HEK293T (cell line): Measurements from ENCODE around the gene OR52K2.
"Not testable (repeated sequence)": the region's sequence is repeated elsewhere in the genome, so short reads cannot be mapped to it uniquely, and the experiment has no call there.

Experiments
- ARNT ChIP-seq: fragments of 450-650 bp; IDR thresholded peaks from 2 replicates; pipeline ENCODE4 v1.6.1; 2017; ENCODE audit warnings: mild to moderate bottlenecking
- ELF4 ChIP-seq: fragments of 450-650 bp; IDR thresholded peaks from 2 replicates; pipeline ENCODE4 v1.6.1; 2017; ENCODE audit warnings: antibody characterized with exemption
- FOXA1 ChIP-seq: fragments of 450-650 bp; IDR thresholded peaks from 2 replicates; pipeline ENCODE4 v1.6.1; 2016; ENCODE audit warnings: mild to moderate bottlenecking
- FOXK2 ChIP-seq: fragments of 450-650 bp; IDR thresholded peaks from 2 replicates; pipeline ENCODE4 v1.6.1; 2016; ENCODE audit warnings: mild to moderate bottlenecking
- FOXM1 ChIP-seq: fragments of 450-650 bp; IDR thresholded peaks from 2 replicates; pipeline ENCODE4 v1.6.1; 2017; ENCODE audit warnings: mild to moderate bottlenecking, borderline replicate concordance
- HDGF ChIP-seq: fragments of 450-650 bp; IDR thresholded peaks from 2 replicates; pipeline ENCODE4 v1.6.1; 2017; ENCODE audit warnings: antibody characterized with exemption, borderline replicate concordance
- L3MBTL2 ChIP-seq: fragments of 450-650 bp; conservative IDR thresholded peaks from 2 replicates; pipeline ENCODE4 v1.6.1; 2016; ENCODE audit warnings: mild to moderate bottlenecking
- LEF1 ChIP-seq: fragments of 450-650 bp; IDR thresholded peaks from 2 replicates; pipeline ENCODE4 v1.6.1; 2017; ENCODE audit warnings: mild to moderate bottlenecking, borderline replicate concordance
- NFRKB ChIP-seq: fragments of 450-650 bp; IDR thresholded peaks from 2 replicates; pipeline ENCODE4 v1.6.1; 2016; ENCODE audit warnings: mild to moderate bottlenecking, moderate library complexity
- SP1 ChIP-seq: fragments of 450-650 bp; IDR thresholded peaks from 2 replicates; pipeline ENCODE4 v1.6.1; 2017
- SUZ12 ChIP-seq: fragments of 450-650 bp; IDR thresholded peaks from 2 replicates; pipeline ENCODE4 v1.6.1; 2016; ENCODE audit warnings: mild to moderate bottlenecking
- TARDBP ChIP-seq: fragments of 450-650 bp; IDR thresholded peaks from 2 replicates; pipeline ENCODE4 v1.6.1; 2016
- ZNF384 ChIP-seq: fragments of 450-650 bp; IDR thresholded peaks from 2 replicates; pipeline ENCODE4 v1.6.1; 2016
- TF ChIP-seq, protein P1 (sequence below): fragments of 450-650 bp; IDR thresholded peaks from 2 replicates; pipeline ENCODE4 v1.6.1; 2016

DNA sequence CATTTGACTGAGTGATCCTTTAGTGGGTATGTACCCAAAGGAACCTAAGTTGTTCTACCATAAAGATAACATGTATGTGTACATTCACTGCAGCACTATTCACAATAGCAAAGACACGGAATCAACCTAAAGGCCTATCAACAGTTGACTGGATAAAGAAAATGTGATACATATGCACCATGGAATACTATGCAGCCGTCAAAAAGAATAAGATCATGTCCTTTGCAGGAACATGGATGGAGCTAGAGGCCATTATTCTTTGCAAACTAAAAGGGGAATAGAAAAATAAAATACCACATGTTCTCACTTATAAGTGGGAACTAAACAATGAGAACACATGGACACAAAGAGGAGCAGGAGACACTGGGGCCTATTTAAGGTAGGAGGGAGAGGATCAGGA is 42.3 kb downstream of the OR52K2 start:
- TF ChIP-seq SP1, LEF1, ARNT, TARDBP, FOXM1, SUZ12, ELF4, ZNF384, NFRKB, HDGF, L3MBTL2, FOXK2, FOXA1: not testable (repeated sequence)
- TF ChIP-seq, protein P1, sequence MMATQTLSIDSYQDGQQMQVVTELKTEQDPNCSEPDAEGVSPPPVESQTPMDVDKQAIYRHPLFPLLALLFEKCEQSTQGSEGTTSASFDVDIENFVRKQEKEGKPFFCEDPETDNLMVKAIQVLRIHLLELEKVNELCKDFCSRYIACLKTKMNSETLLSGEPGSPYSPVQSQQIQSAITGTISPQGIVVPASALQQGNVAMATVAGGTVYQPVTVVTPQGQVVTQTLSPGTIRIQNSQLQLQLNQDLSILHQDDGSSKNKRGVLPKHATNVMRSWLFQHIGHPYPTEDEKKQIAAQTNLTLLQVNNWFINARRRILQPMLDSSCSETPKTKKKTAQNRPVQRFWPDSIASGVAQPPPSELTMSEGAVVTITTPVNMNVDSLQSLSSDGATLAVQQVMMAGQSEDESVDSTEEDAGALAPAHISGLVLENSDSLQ, result not testable (repeated sequence)
